ENCODE results near the gene C16orf54.
A peak's percentile ranks its signal among the peaks of the same experiment; 100 is the strongest.
"Not testable (repeated sequence)": the region's sequence is repeated elsewhere in the genome, so short reads cannot be mapped to it uniquely, and the experiment has no call there.

Gene C16orf54

GRCh38 chr16:29745853-29746345 lies at the start of gene C16orf54:
TSS of gene C16orf54 (minus strand) at chr16:29745990. CDS start at chr16:29744951, 1,039 bp downstream.
- no peak for DNase-seq

- no peak for DNase-seq
Measured at GRCh38 chr16:29794231-29794710, 48.5 kb upstream of the C16orf54 start.

DNA sequence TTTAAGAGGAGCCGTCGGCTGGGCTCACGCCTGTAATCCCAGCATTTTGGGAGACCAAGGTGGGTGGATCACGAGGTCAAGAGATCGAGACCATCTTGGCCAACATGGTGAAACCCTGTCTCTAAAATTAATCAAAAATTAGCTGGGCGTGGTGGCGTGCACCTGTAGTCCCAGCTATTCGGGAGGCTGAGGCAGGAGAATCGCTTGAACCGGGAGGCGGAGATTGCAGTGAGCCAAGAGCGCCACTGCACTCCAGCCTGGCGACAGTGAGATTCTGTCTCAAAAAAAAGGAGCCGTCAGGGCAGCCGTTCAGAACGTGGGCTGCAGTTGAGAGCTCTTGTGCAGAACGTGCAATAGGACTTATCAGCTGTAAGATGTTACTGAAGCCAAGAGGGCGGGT lies 47.4 kb upstream of the C16orf54 start:
- DNase-seq, result not testable (repeated sequence)

DNA sequence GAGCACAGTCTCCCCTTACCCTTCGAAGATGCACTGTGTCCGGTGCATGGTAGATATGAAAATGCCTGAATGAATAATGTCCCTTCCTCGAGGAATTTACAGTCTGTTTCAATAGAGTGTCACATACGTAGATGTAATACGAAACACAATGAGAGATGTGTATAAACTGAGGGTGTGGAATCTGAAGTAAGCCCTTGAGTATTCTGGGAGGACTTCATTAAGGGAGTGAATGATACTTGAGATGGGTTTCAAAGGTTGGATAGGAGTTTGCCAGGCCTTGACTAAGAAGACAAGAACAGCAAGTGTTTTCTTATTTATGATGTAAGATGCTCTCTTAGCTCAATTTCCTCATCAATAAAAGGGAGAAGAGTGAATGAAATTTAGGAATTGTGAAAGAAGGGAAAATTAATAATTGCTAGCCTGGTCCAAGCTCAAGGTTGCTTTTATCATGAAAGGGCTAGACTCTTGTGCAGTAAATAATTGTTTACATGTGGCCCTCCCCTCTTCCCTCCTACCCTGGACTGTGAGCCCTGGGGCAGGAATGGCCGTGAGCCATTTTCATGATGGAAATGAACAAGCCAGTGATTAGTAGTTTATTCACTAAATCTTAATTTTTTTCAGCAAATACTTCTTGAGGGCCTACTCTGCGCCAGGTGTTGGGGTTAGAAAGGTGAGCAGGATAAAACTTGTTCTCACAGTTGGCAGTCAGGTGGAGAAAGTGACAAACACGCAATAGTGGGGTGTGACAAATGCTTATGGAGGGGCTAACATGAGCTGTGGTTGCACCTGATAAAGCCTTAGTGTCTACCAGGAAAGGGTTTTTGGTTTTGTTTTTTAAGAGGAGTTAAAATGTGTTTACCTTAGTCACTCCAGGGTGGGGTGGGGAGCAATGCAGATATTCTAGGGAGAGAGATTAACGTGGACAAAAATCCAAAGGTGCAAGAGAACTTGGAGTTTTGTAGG lies 46.3 kb upstream of the C16orf54 start:
- DNase-seq, result no peak

GRCh38 chr16:29790949-29791844 lies 45.4 kb upstream of the C16orf54 start:
- DNase-seq, result no peak

GRCh38 chr16:29790183-29790948 lies 44.6 kb upstream of the C16orf54 start, which contains the start of gene KIF22:
TSS of gene KIF22 (plus strand) at chr16:29790751. CDS start at chr16:29790760, 9 bp downstream.
- DNase-seq, result peak; percentile 99

DNA sequence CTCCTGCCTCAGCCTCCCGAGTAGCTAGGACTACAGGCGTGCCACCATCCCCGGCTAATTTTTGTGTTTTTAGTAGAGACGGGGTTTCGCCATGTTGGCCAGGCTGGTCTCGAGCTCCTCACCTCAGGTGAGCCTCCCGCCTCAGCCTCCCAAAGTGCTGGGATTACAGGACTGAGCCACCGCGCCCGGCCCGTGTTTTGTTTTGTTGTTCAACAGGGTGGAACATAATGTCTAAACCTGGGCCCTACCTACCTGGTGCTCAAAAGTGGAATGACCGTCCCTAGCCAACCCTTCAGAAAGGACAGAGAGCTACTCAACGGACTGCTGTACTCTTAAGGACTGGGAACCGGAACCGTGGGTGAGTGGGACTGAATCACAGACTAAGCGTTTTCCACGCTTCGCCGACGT lies 44.0 kb upstream of the C16orf54 start:
- no peak for DNase-seq

DNA sequence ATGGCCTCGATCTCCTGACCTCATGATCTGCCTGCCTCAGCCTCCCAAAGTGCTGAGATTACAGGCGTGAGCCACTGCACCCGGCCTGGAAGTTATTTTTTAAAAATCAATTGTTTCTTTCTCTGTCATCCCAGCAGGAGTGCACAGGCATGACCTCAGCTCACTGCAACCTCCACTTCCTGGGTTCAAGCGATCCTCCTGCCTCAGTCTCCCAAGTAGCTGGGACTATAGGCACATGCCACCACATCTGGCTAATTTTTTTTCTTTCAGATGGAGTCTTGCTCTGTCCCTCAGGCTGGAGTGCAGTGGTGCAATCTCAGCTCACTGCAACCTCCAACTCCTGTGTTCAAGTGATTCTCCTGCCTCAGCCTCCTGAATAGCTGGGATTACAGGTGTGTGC lies 41.4 kb upstream of the C16orf54 start:
- DNase-seq, result not testable (repeated sequence)

DNA sequence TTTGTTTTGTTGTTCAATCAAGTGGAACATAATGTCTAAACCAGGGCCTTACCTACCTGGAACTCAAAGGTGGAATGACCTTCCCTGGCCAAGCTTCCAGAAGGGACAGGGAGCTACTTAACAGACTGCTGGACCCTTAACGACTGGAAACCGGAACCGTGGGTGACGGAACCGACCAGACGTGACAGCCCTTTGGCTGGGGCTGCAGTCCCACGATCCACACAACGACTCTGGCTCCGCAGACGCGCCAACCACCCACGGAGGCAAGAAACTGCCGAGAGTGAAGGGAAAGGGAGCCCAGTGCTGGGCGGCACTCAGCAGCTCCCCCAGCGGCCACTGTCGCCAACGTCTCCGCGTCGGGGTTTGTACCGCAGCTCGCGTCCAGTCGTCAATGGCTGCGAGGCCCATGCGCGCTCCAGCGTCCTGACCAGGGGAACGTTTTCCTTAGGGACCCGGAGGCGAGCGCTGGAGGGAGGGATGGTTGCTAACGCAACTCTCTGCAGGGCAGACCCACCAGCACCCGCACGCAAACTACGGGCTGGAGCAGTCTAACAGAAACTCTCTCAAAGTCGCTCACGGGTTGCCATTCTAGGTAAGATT lies 39.2 kb upstream of the C16orf54 start:
- DNase-seq, result no peak

- DNase-seq, result no peak
Measured at GRCh38 chr16:29784157-29784556, 38.4 kb upstream of the C16orf54 start.

DNA sequence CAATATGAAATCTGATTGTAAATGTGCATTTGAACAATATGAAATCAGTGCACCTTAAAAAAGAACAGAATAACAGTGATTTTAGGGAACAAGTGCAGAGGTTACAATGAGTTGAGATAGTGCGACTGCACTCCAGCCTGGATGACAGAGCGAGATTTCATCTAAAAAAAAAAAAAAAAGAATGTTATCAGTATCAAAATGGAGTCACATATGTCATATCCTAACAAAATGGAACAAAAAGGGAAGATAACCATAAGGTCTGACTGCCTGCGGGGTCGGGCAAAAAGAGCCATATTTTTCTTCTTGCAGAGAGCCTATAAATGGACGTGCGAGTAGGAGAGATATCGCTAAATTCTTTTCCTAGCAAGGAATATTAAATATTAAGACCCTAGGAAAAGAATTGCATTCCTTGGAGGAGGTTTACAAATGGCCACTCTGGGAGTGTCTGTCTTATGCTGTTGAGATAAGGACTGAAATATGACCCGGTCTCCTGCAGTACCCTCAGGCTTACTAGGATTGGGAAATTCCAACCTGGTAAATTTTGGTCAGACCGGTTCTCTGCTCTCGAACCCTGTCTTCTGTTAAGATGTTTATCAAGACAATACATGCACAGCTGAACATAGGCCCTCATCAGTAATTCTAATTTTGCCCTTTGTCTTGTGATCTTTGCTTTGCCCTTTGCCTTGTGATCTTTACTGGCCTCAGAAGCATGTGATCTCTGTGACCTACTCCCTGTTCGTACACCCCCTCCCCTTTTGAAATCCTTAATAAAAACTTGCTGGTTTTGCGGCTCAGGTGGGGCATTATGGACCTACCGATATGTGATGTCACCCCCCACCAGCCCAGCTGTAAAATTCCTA lies 37.5 kb upstream of the C16orf54 start:
- not testable (repeated sequence) for DNase-seq

- DNase-seq, result no peak
Measured at GRCh38 chr16:29779474-29779873, 33.7 kb upstream of the C16orf54 start.

GRCh38 chr16:29777576-29778350 lies 32.0 kb upstream of the C16orf54 start, which contains the start of gene ZG16:
TSS of gene ZG16 (plus strand) at chr16:29778256. CDS start at chr16:29779267, 1,011 bp downstream.
- no peak for DNase-seq

DNA sequence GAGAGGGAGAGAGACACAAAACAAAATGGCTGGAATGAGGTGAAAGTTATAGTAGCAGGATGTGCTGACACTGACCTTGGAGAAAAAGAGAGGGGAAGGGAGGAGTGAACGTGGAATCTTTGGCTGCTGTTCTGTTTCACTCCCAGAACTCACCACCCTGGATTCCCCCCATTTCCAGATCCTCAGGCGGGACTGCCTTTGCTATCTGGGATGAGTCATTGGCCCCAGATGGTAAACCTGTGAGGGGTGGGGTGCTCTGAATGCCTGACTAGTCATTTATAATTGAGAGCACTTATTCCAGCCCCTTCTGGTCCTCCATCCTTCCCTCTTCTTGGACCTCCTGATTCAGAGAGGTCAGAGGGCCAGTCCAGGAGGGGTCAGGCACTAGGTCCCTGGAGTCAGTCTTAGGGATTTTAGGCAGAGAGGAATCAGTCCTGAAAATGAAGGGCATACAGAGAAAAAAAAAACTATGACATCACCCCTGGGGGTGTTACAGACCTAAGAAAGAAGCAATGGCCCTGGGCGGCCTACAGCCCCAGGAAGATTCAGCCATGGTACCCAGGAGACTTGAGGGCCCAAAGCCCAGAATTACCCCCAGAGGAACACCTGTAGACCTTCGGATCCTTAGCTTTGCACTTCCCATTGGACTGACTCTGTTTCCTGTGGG lies 30.1 kb upstream of the C16orf54 start:
- no peak for DNase-seq

- no peak for DNase-seq
Measured at GRCh38 chr16:29774730-29775129, 28.9 kb upstream of the C16orf54 start.

GRCh38 chr16:29772330-29772729 lies 26.5 kb upstream of the C16orf54 start:
- not testable (repeated sequence) for DNase-seq

- no peak for DNase-seq
Measured at GRCh38 chr16:29770250-29770929, 24.6 kb upstream of the C16orf54 start.

DNA sequence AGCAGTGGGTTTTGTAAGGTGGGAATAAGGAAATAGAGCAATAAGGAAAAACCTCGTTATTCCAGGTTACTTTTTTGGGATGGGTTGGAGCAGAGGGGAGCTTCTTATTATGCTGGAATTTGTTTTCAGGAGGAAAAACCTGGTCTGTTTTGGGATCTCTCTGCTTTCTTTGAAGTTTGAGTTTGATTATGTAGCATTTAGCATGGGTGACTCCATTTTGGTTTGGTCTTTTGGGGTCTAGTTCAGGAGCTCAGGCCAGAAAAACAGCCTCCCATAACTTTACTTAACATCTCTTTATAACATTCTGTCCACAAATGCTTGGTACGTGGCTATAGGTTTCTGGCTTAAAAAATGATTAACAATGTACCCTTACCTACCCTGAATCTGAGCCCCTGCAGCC lies 23.7 kb upstream of the C16orf54 start:
- no peak for DNase-seq

DNA sequence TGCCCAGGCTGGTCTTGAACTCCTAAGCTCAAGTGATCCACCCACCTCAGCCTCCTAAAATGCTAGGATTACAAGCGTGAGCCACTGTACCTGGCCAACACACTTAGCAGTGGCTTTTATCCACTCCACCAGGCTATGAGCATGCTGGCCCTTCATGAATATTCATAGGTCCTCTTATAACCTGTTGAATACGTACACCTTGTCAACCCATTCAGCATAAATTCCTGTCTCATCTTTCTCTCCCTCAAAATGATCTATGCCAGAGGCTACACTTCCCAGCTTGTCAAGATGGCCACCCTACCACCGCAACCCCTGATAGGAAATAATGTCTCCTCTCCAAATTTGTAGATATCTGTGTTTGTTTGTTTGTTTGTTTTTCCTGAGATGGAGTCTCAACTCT lies 21.3 kb upstream of the C16orf54 start:
- no peak for DNase-seq
